Daoy (cell line): ENCODE measurements around the gene ZNF576. TPM values are rescaled to one million over a fixed set of nuclear protein-coding genes. Genes with fewer than 3 reads are reported as not detected.
"Not testable (repeated sequence)": the region's sequence is repeated elsewhere in the genome, so short reads cannot be mapped to it uniquely, and the experiment has no call there.

ENCODE experiments used
- DNase-seq: peaks from one replicate; pipeline ENCODE4 v3.0.0-alpha.2; 2015; ENCODE audit warnings: low read depth
- total RNA-seq: library from RNA; depleted of rRNA; stranded (reverse); fragments of >200 nt; shearing (Covaris generic); gene quantifications from 2 replicates; pipeline ENCODE4 v1.2.3, GENCODE V29; 2014; rRNA removed

The ZNF576 gene
- total RNA-seq: 13.8 and 16.0 TPM in 2 replicates

DNA sequence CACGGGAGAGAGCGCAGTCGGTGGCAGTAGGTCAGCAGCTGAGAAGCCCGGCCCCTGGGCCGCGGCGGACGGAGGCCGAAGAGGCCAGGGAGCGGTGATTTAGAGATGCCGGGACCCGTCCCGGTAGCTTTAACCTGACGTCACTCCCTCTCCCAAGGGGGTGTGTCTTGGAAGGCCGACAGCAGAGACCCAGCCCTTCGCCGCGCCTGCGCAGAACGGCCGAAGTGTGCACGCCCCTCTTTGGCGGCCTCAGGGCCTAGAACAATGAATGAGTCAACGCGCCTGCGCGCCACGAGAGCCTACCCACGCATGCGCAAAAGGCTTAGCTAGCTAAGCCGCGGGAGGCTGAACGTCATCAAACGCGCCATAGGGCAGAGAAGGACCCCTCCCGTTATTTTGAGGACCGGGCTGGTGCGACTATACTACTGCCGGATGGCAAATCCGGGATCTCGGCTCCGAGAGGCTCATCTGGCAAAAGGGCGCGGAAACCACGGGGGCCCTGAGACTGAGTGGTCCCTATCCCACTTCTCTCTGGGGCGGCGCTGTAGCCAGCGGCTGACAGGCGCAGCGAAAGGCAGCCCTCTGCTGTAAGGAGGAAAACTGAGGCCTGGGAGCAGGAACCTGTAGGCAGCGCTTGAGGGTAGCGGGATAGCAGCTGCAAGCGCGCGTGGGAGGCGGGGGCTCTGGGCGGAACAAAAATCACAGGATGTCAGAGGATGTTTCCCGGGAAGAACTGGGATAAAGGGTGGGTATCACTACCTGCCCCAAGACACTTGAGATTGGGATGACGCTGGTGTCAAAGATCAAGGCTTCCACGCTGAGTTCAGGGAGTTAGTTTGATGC, at the start of gene ZNF576, which contains the start of gene IRGQ:
ZNF576 (plus strand) TSS at position 597 of the 843 bp plus-strand sequence. CDS start 514 bp downstream, outside the sequence.
IRGQ (minus strand) TSS at position 136 of the 843 bp plus-strand sequence. CDS start 796 bp downstream, outside the sequence.
- DNase-seq: peak; percentile 100

DNA sequence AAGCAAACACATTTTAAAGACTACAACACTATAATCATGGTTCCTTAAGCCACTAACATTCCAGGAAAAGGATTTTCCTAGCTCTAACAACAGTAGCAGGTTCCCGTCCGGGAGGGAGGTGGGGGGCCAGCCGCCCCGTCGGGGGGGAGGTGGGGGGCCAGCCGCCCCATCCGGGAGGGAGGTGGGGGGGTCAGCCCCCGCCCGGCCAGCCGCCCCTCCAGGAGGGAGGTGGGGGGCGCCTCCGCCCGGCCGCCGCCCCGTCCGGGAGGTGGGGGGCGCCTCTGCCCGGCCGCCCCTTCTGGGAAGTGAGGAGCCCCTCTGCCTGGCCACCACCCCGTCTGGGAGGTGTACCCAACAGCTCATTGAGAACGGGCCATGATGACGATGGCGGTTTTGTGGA, 48.5 kb upstream of the ZNF576 start:
- not testable (repeated sequence) for DNase-seq

- no peak for DNase-seq
Measured at GRCh38 chr19:43548706-43549105, 47.7 kb upstream of the ZNF576 start.

GRCh38 chr19:43551399-43552197, 44.8 kb upstream of the ZNF576 start:
- no peak for DNase-seq

- no peak for DNase-seq
Measured at GRCh38 chr19:43552198-43552450, 44.3 kb upstream of the ZNF576 start.

DNA sequence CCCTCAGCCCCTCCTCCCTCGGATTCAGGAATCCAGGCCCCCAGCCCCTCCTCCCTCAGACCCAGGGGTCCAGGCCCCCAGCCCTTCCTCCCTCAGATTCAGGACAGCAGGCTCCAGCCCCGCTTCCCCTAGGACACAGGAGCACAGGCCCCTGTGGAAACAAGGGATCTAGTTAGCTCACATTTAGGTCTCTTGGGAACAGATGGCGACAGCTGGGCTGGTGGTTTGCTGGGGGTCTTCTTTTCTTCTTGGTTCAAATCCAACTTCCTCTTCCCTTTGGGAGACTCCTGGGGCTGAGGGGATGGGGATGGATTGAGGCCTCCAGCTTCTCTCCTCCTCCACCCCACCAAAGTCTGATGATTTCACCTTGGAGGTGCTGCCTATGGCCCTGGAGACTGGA, 43.8 kb upstream of the ZNF576 start:
- no peak for DNase-seq

DNA sequence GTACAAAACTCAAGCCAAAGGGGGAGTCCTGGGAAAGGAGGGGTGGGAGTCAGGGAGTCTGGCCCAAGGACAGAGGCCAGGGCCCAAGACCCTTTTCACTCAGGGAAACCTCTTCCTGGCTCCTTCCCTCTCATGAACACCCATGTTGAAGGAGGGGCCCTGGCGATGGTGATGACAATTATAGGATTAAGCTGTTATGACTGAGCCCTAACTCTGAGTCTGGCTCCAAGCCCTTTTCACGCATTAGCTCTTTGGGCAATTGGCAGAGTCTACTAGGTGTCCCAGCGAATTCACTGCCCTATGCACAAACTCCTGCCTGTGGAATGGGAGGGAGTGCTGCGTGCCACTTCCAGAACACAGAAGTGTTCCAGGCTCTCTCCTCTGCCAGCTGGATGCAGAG, 42.7 kb upstream of the ZNF576 start:
- no peak for DNase-seq

DNA sequence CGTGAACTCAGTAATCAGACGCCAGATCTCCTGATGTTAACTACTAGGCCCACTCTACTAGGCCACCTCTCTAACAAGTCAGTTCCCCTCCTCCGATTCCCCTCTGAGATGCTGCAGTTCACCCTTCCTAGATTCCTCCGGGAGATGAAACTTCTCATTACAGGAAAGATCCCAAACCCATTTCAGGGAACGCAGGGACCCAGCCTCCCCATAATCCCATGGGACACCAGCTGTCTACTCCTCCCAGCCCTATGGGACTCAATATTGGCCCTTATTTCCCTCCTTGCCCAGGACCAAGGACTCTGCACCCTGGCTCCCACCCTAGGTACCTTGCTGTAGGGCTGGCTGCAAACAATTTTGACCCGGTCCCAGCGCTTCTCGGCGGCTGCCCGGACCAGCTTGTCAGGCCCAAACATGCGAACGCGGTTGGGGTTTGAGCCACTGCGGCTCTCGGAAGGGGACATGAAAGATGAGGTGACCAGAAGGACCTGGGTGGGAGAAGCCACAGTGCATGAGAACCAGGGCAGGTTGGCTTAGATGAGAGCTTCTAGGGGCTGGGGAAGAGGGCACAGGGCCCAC, 42.0 kb upstream of the ZNF576 start:
- no peak for DNase-seq

- peak; percentile 69 for DNase-seq
Measured at GRCh38 chr19:43555185-43555770, 41.1 kb upstream of the ZNF576 start.

DNA sequence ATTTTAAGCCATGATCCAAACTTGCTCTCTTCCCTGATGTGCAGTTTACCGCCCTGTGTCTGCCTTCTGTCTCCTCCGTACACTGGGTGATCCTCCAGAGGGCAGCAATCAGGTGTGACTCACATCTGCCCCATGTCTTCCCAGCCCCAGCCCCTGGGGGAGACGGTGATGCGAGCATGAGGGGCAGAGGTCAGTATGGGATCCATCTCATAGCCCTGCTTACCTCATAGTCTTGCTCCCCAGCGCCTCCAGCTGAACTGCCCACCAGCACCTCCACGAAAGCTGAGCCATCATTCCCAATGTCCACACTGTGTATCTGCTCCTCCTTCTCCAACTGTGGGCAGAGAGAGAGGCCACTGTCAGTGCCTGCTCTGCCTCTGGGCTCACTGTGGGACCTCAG, 35.7 kb upstream of the ZNF576 start:
- peak; percentile 63 for DNase-seq

GRCh38 chr19:43561139-43561970, 35.0 kb upstream of the ZNF576 start:
- DNase-seq: no peak

DNA sequence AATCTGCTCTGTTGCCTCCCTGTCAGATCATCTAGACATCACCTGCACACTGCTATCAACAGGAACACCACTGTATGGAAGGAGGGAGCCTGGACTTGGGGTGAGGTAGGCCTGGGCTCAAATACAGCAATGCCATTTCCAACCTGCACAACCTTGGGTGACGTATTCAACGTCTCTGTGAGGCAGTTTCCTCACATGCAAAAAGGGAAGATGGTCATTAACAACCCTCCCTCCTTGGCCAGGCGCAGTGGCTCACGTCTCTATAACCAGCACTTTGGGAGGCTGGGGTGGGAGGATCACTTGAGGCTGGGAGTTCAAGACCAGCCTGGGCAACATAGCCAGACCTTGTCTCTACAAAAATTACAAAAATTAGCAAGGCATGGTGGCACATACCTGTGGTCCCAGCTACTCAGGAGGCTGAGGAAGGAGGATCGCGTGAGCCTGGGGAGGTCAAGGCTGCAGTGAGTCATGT, 34.1 kb upstream of the ZNF576 start:
- DNase-seq: no peak

DNA sequence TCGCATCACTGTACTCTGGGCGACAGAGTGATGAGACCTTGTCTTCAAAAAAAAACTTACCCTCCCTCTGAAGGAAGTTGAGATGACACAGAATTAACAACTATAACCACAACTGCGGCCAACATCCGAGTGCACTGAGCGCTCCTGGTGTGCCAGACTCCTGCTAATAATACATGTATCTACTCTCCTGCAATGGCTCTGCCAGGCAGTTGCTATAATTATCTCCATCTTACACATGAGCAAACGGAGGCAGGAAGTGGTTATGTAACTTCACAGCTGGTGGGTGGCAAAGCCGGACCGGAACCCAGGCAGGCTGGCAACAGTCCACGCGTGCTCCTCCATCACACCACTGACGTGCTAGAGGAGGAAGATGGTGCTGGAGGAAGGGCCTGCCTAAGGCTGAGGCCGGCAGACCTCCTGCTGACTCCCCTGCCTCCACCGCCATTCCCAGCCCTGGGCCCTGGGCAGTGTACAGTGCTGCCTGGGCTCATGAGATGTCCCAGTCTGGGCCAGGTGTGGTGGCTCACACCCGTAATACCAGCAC, 33.6 kb upstream of the ZNF576 start:
- peak; percentile 90 for DNase-seq

GRCh38 chr19:43563816-43564457, 32.5 kb upstream of the ZNF576 start:
- DNase-seq: no peak

DNA sequence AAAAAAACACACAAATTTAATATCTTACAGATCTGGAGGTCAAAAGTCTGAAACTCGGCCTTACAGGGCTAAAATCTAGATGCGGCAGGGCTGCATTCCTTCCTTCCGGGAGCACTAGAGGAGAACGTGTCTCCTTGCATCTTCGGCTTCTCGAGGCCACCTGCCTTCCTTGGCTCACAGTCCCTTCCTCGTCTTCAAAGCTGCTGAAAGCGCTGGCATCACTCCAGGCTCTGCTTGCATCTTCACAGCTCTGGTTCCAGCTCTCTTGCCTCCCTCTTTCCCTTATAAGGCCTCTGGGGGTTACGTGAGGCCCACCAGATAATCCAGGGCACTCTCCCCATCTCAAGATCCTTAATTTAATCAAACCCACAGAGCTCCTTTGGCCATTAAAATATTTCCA, 31.6 kb upstream of the ZNF576 start:
- no peak for DNase-seq

DNA sequence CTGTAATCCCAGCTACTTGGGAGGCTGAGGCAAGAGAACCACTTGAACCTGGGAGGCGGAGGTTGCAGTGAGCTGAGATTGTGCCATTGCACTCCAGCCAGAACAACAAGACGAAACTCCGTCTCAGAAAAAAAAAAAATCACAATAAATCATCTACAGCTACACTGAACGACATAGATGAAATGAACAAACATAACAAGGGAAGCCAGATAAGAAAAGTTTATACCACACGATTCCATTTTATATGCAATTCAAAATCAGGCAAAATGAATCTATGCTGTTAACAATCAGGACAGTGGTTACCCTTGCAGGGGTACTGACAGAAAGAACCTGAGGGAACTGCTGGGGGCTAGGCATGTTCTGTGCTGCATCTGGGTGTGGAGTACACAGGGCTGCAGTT, 26.7 kb upstream of the ZNF576 start:
- DNase-seq: no peak

GRCh38 chr19:43570174-43570791, 26.1 kb upstream of the ZNF576 start:
- no peak for DNase-seq

- DNase-seq: no peak
Measured at GRCh38 chr19:43572171-43572588, 24.2 kb upstream of the ZNF576 start.

DNA sequence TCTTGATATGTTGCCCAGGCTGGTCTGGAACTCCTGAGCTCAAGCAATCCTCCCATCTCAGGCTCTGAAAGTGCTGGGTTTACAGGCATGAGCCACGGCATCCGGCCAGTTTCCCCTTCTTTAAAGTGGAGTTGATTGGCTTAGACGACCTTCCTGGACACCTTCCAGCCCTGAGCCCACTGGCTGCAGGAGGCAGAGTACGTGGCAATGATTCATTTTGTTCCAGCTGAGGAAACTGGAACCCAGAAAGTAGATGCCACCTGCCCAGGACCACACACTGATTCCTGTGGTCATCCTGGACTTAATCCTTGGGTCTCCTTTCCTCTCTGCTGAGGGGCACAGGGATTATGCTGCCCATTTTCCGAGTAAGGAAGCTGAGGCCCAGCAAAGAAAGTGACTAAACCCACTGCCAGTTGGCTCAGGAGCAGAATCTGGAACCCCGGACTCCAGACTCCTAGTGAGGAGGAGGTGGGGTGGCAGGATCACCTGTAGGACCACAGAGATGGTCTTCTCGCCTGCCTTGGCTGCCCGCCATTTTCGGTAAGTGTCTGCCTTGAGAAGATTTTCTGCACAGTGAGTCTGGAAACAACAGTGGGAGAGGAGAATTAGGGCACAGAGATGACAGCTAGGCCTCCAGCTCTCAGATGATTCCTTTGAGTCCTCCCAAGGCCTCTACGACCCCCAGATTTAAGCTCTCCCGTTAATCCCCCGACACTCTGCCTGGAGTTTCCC, 21.8 kb upstream of the ZNF576 start:
- peak; percentile 86 for DNase-seq
